H1 (cell line): ENCODE measurements around the gene USP35.

Experiments used
- ASH2L ChIP-seq: fragments of 200-600, 300-600 bp; sonication (generic); IDR thresholded peaks from one replicate; pipeline ENCODE4 v1.7.1; 2017; ENCODE audit warnings: low read length
- CHD2 ChIP-seq: IDR thresholded peaks from 2 replicates; pipeline ENCODE4 v1.6.1; 2012; ENCODE audit warnings: low read length, improper control_type of control experiment
- CTCF ChIP-seq, 3 experiments: IDR thresholded peaks; 1 replicate in 2 of 3; 2 replicates in 1 of 3; pipeline versions ENCODE4 v1.5.1 to v1.6.1; 2011; ENCODE audit warnings: low read length in 3 of 3, mild to moderate bottlenecking in 3 of 3, inconsistent platforms in 2 of 3, low read depth in 1 of 3, moderate library complexity in 1 of 3; ENCODE audit not compliant: insufficient read depth in 1 of 3; ENCODE audit errors: control extremely low read depth in 1 of 3
- EP300 ChIP-seq, 2 experiments: IDR thresholded peaks; 1 replicate in 1 of 2; 2 replicates in 1 of 2; pipeline ENCODE4 v1.6.1; 2011 to 2012; ENCODE audit warnings: low read depth in 2 of 2, low read length in 2 of 2, mild to moderate bottlenecking in 2 of 2, borderline replicate concordance in 1 of 2, inconsistent platforms in 1 of 2, moderate library complexity in 1 of 2
- KDM5A ChIP-seq: fragments of 200-600 bp; IDR thresholded peaks from 2 replicates; pipeline ENCODE4 v1.7.1; 2012; ENCODE audit warnings: mild to moderate bottlenecking, low read length, inconsistent platforms, mixed read lengths
- POLR2A ChIP-seq, 2 experiments: IDR thresholded peaks; 1 replicate in 1 of 2; 2 replicates in 1 of 2; pipeline ENCODE4 v1.6.1; 2011; ENCODE audit warnings: low read depth in 2 of 2, low read length in 2 of 2, mild to moderate bottlenecking in 2 of 2; ENCODE audit errors: control extremely low read depth in 1 of 2
- TAF1 ChIP-seq: IDR thresholded peaks from 2 replicates; pipeline ENCODE4 v1.6.1; 2011; ENCODE audit warnings: mild to moderate bottlenecking, low read depth, low read length
- ZNF274 ChIP-seq: IDR thresholded peaks from 2 replicates; pipeline ENCODE4 v1.7.0; 2012; ENCODE audit warnings: low read length, borderline replicate concordance; ENCODE audit errors: extremely low read depth

DNA sequence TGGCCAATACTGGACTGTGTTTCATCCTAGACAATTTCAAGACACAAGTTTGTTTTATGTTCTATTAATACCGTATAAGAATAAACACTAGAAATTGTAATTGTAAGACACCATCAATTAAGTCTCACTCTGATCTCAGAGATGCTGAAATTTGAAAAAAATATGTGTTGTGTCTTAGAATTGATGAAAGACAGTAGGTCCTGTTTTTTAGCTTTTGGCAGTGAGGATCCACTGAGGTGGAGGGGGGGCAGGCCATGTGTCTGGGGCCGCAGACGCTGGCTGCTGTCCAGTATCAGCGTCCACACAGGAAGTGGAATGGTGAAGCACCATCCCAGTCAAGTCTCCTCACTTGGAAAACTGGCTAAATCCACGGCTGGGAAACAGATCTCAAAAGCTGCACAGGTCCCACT is 26.8 kb upstream of the USP35 start:
- TF ChIP-seq CTCF (IDR thresholded peaks at IDR 0.05; ENCODE audit: control extremely low read depth in 1 of 3, insufficient read depth in 1 of 3, low read depth in 1 of 3, low read length in 3 of 3): no peak
- TF ChIP-seq EP300 (IDR thresholded peaks at IDR 0.05; ENCODE audit: borderline replicate concordance in 1 of 2, low read depth in 2 of 2, low read length in 2 of 2): no peak
- TF ChIP-seq POLR2A (IDR thresholded peaks at IDR 0.05; ENCODE audit: control extremely low read depth in 1 of 2, low read depth in 2 of 2, low read length in 2 of 2): no peak
- no peak for TF ChIP-seq CHD2
- TF ChIP-seq ZNF274: no peak
- TF ChIP-seq ASH2L: no peak
- TF ChIP-seq KDM5A: no peak
- no peak for TF ChIP-seq TAF1
